ENCODE data around the gene ANO1.
A peak's percentile ranks its signal among the peaks of the same experiment; 100 is the strongest.

ANO1 gene

GRCh38 chr11:70226183-70226582 is 148.1 kb downstream of the ANO1 start:
- Histone ChIP-seq H3K18ac (ENCODE audit: low read length) (peak overlapping the region; percentile 9), H3K27me3 (ENCODE audit: insufficient read depth, low read length, poor library complexity) (no peaks in the 10 kb centered on the region), H2AK5ac (ENCODE audit: low read length) (peak overlapping the region; percentile 97), H3K36me3 (ENCODE audit: control insufficient read depth, insufficient read depth, low read length) (no peaks in the 10 kb centered on the region), H3K4ac (ENCODE audit: low read depth, low read length) (peak overlapping the region; percentile 60), H3K4me2 (ENCODE audit: low read length) (no peak overlapping the region), H3K27ac (ENCODE audit: low read depth, low read length) (peak overlapping the region; percentile 62), H3K4me3 (ENCODE audit: low read length) (no peak overlapping the region), H3K79me1 (ENCODE audit: low read length) (no peaks in the 10 kb centered on the region), H3K79me2 (ENCODE audit: control insufficient read depth, insufficient read depth, low read length) (no peaks in the 10 kb centered on the region), H4K5ac (ENCODE audit: low read length) (no peak overlapping the region), H4K8ac (ENCODE audit: low read depth, low read length) (no peak overlapping the region), H2BK15ac (replicated peaks; ENCODE audit: low read depth) (no peak overlapping the region), H3K56ac (ENCODE audit: low read length) (peak overlapping the region; percentile 81), H3K4me1 (ENCODE audit: control insufficient read depth, low read depth, low read length) (peaks cover 10% of the 10 kb centered on the region), H2BK120ac (ENCODE audit: low read depth, low read length) (peak overlapping the region; percentile 16), H3K9ac (ENCODE audit: low read length) (peak overlapping the region; percentile 54), H3K23ac (ENCODE audit: low read length) (no peak overlapping the region), H2BK5ac (ENCODE audit: low read length) (peak overlapping the region; percentile 97)
- no CpG with 5 or more reads among the region's 3 CpGs for WGBS (ENCODE audit: extremely low coverage, insufficient coverage, low lambda C conversion rate)
- DNase-seq = no peak

GRCh38 chr11:70226967-70227366 is 148.8 kb downstream of the ANO1 start:
- Histone ChIP-seq H3K79me1 (ENCODE audit: low read length) (no peaks in the 10 kb centered on the region), H3K79me2 (ENCODE audit: control insufficient read depth, insufficient read depth, low read length) (no peaks in the 10 kb centered on the region), H3K56ac (ENCODE audit: low read length) (peak overlapping the region; percentile 81), H3K4me2 (ENCODE audit: low read length) (no peak overlapping the region), H3K4me3 (ENCODE audit: low read length) (no peak overlapping the region), H4K8ac (ENCODE audit: low read depth, low read length) (no peak overlapping the region), H3K27ac (ENCODE audit: low read depth, low read length) (peak overlapping the region; percentile 62), H3K23ac (ENCODE audit: low read length) (peak overlapping the region; percentile 83), H3K4ac (ENCODE audit: low read depth, low read length) (peak overlapping the region; percentile 61), H2BK15ac (replicated peaks; ENCODE audit: low read depth) (no peak overlapping the region), H3K18ac (ENCODE audit: low read length) (peak overlapping the region; percentile 9), H3K27me3 (ENCODE audit: insufficient read depth, low read length, poor library complexity) (no peaks in the 10 kb centered on the region), H3K4me1 (ENCODE audit: control insufficient read depth, low read depth, low read length) (peaks cover 10% of the 10 kb centered on the region), H3K9ac (ENCODE audit: low read length) (peak overlapping the region; percentile 54), H2BK5ac (ENCODE audit: low read length) (peak overlapping the region; percentile 97), H2BK120ac (ENCODE audit: low read depth, low read length) (no peak overlapping the region), H3K36me3 (ENCODE audit: control insufficient read depth, insufficient read depth, low read length) (no peaks in the 10 kb centered on the region), H2AK5ac (ENCODE audit: low read length) (no peak overlapping the region), H4K5ac (ENCODE audit: low read length) (no peak overlapping the region)
- no CpG with 5 or more reads among the region's 9 CpGs for WGBS (ENCODE audit: extremely low coverage, insufficient coverage, low lambda C conversion rate)
- peak; percentile 88 for DNase-seq

DNA sequence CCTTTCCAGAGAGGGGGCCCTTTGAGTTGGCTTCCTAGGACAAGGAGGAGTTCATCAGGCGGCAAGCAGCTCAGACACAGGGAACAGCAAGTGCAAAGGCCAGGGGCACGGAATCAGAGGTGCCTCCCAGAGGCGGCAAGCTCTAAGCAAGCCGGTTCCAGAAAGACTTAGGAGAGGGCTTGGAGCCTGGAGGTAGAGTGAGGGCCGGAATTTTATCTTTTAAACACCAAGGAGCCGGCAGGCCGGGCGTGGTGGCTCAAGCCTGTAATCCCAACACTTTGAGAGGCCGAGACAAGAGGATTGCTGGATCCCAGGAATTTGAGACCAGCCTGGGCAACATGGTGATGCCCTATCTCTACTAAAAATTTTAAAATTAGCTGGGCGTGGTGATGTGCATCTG is 151.6 kb downstream of the ANO1 start:
- H3K9ac ChIP-seq (ENCODE audit: low read length) = no peak overlapping the region
- DNase-seq = no peak
- H2BK5ac ChIP-seq (ENCODE audit: low read length) = no peak overlapping the region
- H3K18ac ChIP-seq (ENCODE audit: low read length) = peak overlapping the region; percentile 34
- H3K36me3 ChIP-seq (ENCODE audit: control insufficient read depth, insufficient read depth, low read length) = no peaks in the 10 kb centered on the region
- peaks cover 10% of the 10 kb centered on the region for H3K4me1 ChIP-seq (ENCODE audit: control insufficient read depth, low read depth, low read length)
- H2BK15ac ChIP-seq (replicated peaks; ENCODE audit: low read depth) = no peak overlapping the region
- H3K4ac ChIP-seq (ENCODE audit: low read depth, low read length) = peak overlapping the region; percentile 1
- peak overlapping the region; percentile 1 for H3K56ac ChIP-seq (ENCODE audit: low read length)
- H4K5ac ChIP-seq (ENCODE audit: low read length) = no peak overlapping the region
- H3K79me2 ChIP-seq (ENCODE audit: control insufficient read depth, insufficient read depth, low read length) = no peaks in the 10 kb centered on the region
- H3K79me1 ChIP-seq (ENCODE audit: low read length) = no peaks in the 10 kb centered on the region
- H3K4me2 ChIP-seq (ENCODE audit: low read length) = no peak overlapping the region
- peak overlapping the region; percentile 12 for H3K27ac ChIP-seq (ENCODE audit: low read depth, low read length)
- no peak overlapping the region for H3K23ac ChIP-seq (ENCODE audit: low read length)
- no peak overlapping the region for H2BK120ac ChIP-seq (ENCODE audit: low read depth, low read length)
- no CpG with 5 or more reads among the region's 10 CpGs for WGBS (ENCODE audit: extremely low coverage, insufficient coverage, low lambda C conversion rate)
- no peak overlapping the region for H2AK5ac ChIP-seq (ENCODE audit: low read length)
- H3K4me3 ChIP-seq (ENCODE audit: low read length) = no peak overlapping the region
- H4K8ac ChIP-seq (ENCODE audit: low read depth, low read length) = no peak overlapping the region
- no peaks in the 10 kb centered on the region for H3K27me3 ChIP-seq (ENCODE audit: insufficient read depth, low read length, poor library complexity)

DNA sequence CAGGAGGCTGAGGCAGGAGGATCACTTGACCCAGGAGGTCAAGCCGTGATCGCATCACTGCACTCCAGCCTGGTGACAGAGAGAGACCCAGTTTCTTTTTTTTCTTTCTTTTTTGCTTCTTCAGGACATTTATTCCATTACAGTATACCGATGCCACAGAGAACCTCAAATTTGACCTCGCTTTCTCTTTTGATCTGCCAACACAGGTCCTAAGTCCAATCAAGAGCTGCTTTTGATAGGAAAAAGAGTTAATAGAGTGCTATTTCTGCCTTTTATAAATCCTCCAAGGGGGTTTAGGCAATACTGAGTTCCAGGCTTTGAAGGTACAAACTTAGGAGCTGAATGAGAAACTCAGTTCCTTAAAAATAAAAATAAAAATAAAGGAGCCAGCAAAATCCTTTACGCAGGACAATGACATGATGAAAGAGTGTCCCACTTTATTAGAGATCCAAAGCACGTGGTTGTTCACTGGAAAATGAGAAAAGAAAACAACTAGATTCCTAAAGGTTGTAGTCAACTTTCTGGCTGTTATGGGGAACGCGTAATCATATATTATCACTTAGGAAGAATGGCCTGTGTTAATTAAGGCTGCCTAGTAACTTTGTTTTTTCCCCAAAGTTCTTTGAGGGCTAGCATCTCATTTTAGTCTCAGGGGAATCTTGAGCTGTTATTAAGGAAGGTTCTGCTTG is 152.2 kb downstream of the ANO1 start:
- Histone ChIP-seq H3K4ac (ENCODE audit: low read depth, low read length) (no peak overlapping the region), H3K56ac (ENCODE audit: low read length) (peak overlapping the region; percentile 18), H3K4me3 (ENCODE audit: low read length) (no peak overlapping the region), H4K8ac (ENCODE audit: low read depth, low read length) (no peak overlapping the region), H3K79me2 (ENCODE audit: control insufficient read depth, insufficient read depth, low read length) (no peaks in the 10 kb centered on the region), H3K9ac (ENCODE audit: low read length) (peak overlapping the region; percentile 23), H3K27ac (ENCODE audit: low read depth, low read length) (no peak overlapping the region), H2BK15ac (replicated peaks; ENCODE audit: low read depth) (no peak overlapping the region), H3K18ac (ENCODE audit: low read length) (no peak overlapping the region), H4K5ac (ENCODE audit: low read length) (no peak overlapping the region), H3K79me1 (ENCODE audit: low read length) (no peaks in the 10 kb centered on the region), H2AK5ac (ENCODE audit: low read length) (no peak overlapping the region), H2BK5ac (ENCODE audit: low read length) (no peak overlapping the region), H3K23ac (ENCODE audit: low read length) (no peak overlapping the region), H2BK120ac (ENCODE audit: low read depth, low read length) (no peak overlapping the region), H3K36me3 (ENCODE audit: control insufficient read depth, insufficient read depth, low read length) (no peaks in the 10 kb centered on the region), H3K4me2 (ENCODE audit: low read length) (no peak overlapping the region), H3K4me1 (ENCODE audit: control insufficient read depth, low read depth, low read length) (peaks cover 10% of the 10 kb centered on the region), H3K27me3 (ENCODE audit: insufficient read depth, low read length, poor library complexity) (no peaks in the 10 kb centered on the region)
- no peak for DNase-seq
- no CpG with 5 or more reads among the region's 8 CpGs for WGBS (ENCODE audit: extremely low coverage, insufficient coverage, low lambda C conversion rate)

DNA sequence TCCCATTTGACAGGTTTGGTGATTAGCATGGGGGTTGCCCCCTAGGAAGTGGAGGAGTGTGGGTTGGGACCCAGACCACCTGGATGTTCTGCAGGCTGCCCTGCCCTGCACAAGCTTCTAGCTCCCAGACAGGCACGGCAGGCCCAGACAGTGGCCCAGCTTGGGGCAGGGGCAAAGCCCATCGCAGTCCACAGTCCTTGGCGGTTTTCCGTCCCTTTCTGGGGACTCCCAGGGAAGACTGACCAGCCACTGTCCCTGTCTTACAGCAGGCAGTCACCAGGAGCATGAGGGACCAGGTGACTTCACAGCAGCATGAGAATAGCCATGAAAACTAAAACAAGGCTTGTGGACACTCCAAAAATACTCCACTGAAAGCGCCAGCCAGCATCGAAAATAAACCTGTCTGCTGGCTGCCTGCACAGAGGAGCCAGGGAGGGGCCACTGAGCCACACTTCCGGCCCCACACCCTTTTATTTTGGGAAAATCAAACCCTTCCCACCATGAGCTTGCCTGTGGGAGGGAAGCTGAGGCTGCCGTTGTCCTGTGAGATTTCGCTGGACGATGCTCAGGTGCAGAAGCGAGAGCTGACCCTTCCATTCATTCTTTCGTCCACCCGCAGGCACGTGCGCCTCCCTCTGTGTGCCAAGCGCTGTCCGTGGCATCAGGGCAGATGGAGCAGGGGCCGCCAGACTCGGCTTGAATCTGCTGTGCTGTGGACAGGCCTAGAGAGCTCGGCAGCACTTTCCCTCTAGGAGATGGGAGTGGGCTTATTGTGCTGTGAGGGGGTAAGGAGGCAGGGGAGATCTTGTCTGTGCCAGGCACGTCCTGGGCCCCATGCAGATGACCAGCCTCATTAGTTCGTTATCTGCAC is 153.0 kb downstream of the ANO1 start:
- DNase-seq = no peak
- H3K36me3 ChIP-seq (ENCODE audit: control insufficient read depth, insufficient read depth, low read length) = no peaks in the 10 kb centered on the region
- H3K4me1 ChIP-seq (ENCODE audit: control insufficient read depth, low read depth, low read length) = peaks cover 8% of the 10 kb centered on the region
- H3K79me1 ChIP-seq (ENCODE audit: low read length) = no peaks in the 10 kb centered on the region
- H4K8ac ChIP-seq (ENCODE audit: low read depth, low read length) = no peak overlapping the region
- no peak overlapping the region for H3K23ac ChIP-seq (ENCODE audit: low read length)
- H3K79me2 ChIP-seq (ENCODE audit: control insufficient read depth, insufficient read depth, low read length) = no peaks in the 10 kb centered on the region
- H3K18ac ChIP-seq (ENCODE audit: low read length) = no peak overlapping the region
- no peak overlapping the region for H4K5ac ChIP-seq (ENCODE audit: low read length)
- no peak overlapping the region for H3K4me3 ChIP-seq (ENCODE audit: low read length)
- no CpG with 5 or more reads among the region's 22 CpGs for WGBS (ENCODE audit: extremely low coverage, insufficient coverage, low lambda C conversion rate)
- peak overlapping the region; percentile 16 for H2AK5ac ChIP-seq (ENCODE audit: low read length)
- no peak overlapping the region for H2BK15ac ChIP-seq (replicated peaks; ENCODE audit: low read depth)
- no peak overlapping the region for H2BK120ac ChIP-seq (ENCODE audit: low read depth, low read length)
- peak overlapping the region; percentile 23 for H3K9ac ChIP-seq (ENCODE audit: low read length)
- no peak overlapping the region for H3K4me2 ChIP-seq (ENCODE audit: low read length)
- H3K27me3 ChIP-seq (ENCODE audit: insufficient read depth, low read length, poor library complexity) = no peaks in the 10 kb centered on the region
- no peak overlapping the region for H2BK5ac ChIP-seq (ENCODE audit: low read length)
- H3K56ac ChIP-seq (ENCODE audit: low read length) = peak overlapping the region; percentile 46
- no peak overlapping the region for H3K27ac ChIP-seq (ENCODE audit: low read depth, low read length)
- H3K4ac ChIP-seq (ENCODE audit: low read depth, low read length) = no peak overlapping the region
